ENCODE results near the gene LMNB1.

Gene LMNB1

DNA sequence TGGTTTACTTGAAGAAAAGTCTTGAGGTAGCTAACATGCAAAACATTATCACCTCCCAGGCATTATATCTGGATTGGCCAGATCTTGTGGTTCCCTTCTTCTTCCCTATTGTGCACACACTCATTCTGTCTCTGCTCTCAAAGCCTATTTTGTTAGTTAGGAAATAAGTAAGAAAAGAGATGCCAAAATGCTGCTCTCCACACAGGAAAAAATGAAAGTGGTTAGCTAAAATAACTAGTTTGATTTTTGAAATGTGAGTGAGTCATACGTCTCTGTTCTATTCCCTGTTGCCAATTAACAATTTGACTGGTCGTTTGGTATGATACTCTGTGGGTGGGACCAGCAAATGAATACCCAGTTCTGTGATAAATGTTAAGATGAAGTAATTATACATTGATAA, 28.1 kb downstream of the LMNB1 start:
- no peaks in the 10 kb centered on the region for H3K27me3 ChIP-seq (ENCODE audit: insufficient read depth, poor library complexity, severe bottlenecking)
- DNase-seq (ENCODE audit: low read depth in 1 of 2, low spot score in 1 of 2), result no peak
- no peak overlapping the region for H3K4me3 ChIP-seq (replicated peaks; ENCODE audit: insufficient read depth, low read length)
- no peak overlapping the region for H3K27ac ChIP-seq (replicated peaks)
- TF ChIP-seq POLR2AphosphoS5 (IDR thresholded peaks at IDR 0.05; ENCODE audit: low read depth) (no peak), SPI1 (IDR thresholded peaks at IDR 0.05; ENCODE audit: borderline replicate concordance, low read depth) (no peak), CTCF (IDR thresholded peaks at IDR 0.05; ENCODE audit: insufficient read depth, low read length) (no peak), GABPA (IDR thresholded peaks at IDR 0.05; ENCODE audit: low read depth) (no peak)
- TF ChIP-seq, protein P1, sequence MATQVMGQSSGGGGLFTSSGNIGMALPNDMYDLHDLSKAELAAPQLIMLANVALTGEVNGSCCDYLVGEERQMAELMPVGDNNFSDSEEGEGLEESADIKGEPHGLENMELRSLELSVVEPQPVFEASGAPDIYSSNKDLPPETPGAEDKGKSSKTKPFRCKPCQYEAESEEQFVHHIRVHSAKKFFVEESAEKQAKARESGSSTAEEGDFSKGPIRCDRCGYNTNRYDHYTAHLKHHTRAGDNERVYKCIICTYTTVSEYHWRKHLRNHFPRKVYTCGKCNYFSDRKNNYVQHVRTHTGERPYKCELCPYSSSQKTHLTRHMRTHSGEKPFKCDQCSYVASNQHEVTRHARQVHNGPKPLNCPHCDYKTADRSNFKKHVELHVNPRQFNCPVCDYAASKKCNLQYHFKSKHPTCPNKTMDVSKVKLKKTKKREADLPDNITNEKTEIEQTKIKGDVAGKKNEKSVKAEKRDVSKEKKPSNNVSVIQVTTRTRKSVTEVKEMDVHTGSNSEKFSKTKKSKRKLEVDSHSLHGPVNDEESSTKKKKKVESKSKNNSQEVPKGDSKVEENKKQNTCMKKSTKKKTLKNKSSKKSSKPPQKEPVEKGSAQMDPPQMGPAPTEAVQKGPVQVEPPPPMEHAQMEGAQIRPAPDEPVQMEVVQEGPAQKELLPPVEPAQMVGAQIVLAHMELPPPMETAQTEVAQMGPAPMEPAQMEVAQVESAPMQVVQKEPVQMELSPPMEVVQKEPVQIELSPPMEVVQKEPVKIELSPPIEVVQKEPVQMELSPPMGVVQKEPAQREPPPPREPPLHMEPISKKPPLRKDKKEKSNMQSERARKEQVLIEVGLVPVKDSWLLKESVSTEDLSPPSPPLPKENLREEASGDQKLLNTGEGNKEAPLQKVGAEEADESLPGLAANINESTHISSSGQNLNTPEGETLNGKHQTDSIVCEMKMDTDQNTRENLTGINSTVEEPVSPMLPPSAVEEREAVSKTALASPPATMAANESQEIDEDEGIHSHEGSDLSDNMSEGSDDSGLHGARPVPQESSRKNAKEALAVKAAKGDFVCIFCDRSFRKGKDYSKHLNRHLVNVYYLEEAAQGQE (IDR thresholded peaks at IDR 0.05; ENCODE audit: insufficient replicate concordance, low read depth), result no peak

DNA sequence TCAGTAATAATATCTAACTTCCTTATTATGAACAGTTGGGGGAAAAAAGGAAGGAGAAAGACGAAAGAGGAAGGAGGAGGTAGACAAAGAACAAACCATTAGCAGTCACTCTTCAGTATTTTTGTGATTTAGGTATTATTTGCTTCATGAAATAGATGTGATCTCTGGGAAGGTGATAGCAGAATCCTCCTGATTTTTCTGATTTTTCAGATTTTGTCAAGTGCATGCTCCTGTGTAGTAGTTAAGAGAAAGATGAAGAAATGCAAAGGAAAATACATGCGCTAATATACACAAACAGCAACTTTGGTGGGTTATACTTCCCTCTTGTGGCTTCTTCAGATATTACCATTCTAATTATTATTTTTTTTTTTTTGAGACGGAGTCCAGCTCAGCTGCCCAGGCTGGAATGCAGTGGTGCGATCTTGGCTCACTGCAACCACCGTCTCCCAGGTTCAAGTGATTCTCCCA, 31.6 kb downstream of the LMNB1 start:
- TF ChIP-seq CTCF (IDR thresholded peaks at IDR 0.05; ENCODE audit: insufficient read depth, low read length) (no peak), GABPA (IDR thresholded peaks at IDR 0.05; ENCODE audit: low read depth) (no peak), SPI1 (IDR thresholded peaks at IDR 0.05; ENCODE audit: borderline replicate concordance, low read depth) (no peak), POLR2AphosphoS5 (IDR thresholded peaks at IDR 0.05; ENCODE audit: low read depth) (no peak)
- TF ChIP-seq, protein P1 (IDR thresholded peaks at IDR 0.05; ENCODE audit: insufficient replicate concordance, low read depth), result no peak
- H3K4me3 ChIP-seq (replicated peaks; ENCODE audit: insufficient read depth, low read length), result no peak overlapping the region
- peak overlapping the region; percentile 27; the same call in 1 of the 2 replicates for H3K27ac ChIP-seq (replicated peaks)
- DNase-seq (ENCODE audit: low read depth in 1 of 2, low spot score in 1 of 2), result no peak
- H3K27me3 ChIP-seq (ENCODE audit: insufficient read depth, poor library complexity, severe bottlenecking), result no peaks in the 10 kb centered on the region

GRCh38 chr5:126809916-126810315, 33.0 kb downstream of the LMNB1 start:
- no peaks in the 10 kb centered on the region for H3K27me3 ChIP-seq (ENCODE audit: insufficient read depth, poor library complexity, severe bottlenecking)
- DNase-seq (ENCODE audit: low read depth in 1 of 2, low spot score in 1 of 2), result no peak
- no peak for TF ChIP-seq CTCF (IDR thresholded peaks at IDR 0.05; ENCODE audit: insufficient read depth, low read length)
- TF ChIP-seq SPI1 (IDR thresholded peaks at IDR 0.05; ENCODE audit: borderline replicate concordance, low read depth), result no peak
- no peak for TF ChIP-seq POLR2AphosphoS5 (IDR thresholded peaks at IDR 0.05; ENCODE audit: low read depth)
- TF ChIP-seq GABPA (IDR thresholded peaks at IDR 0.05; ENCODE audit: low read depth), result no peak
- TF ChIP-seq, protein P1 (IDR thresholded peaks at IDR 0.05; ENCODE audit: insufficient replicate concordance, low read depth), result no peak
- H3K27ac ChIP-seq (replicated peaks), result no peak overlapping the region
- H3K4me3 ChIP-seq (replicated peaks; ENCODE audit: insufficient read depth, low read length), result no peak overlapping the region
